SK-N-SH (cell line): ENCODE measurements around the gene KIF9. TPM values are rescaled to one million over a fixed set of nuclear protein-coding genes. Genes with fewer than 3 reads are reported as not detected.
A peak's percentile ranks its signal among the peaks of the same experiment; 100 is the strongest.

ENCODE experiments used
- CTCF ChIA-PET: fragments of 300-600, 350-600 bp; formaldehyde crosslinking; extraction: SDS; loops from one replicate; lab custom pipeline; 2021; lab: Yijun Ruan, JAX
- POLR2A ChIA-PET: fragments of 350-600 bp; sonication (Branson Sonifier 250); formaldehyde crosslinking; extraction: SDS; loops from one replicate; lab custom pipeline; 2020; ENCODE audit warnings: antibody characterized with exemption, inconsistent platforms; lab: Yijun Ruan, JAX
- DNase-seq: peaks from one replicate; pipeline ENCODE4 v3.0.0; 2012
- H2AFZ ChIP-seq: fragments of 200-600 bp; sonication (generic); 2 replicates; pipeline ENCODE4 v1.8.1; 2016; ENCODE audit warnings: antibody characterized with exemption, mild to moderate bottlenecking, low read depth
- H3F3A ChIP-seq: fragments of 200-600 bp; sonication (generic); replicated peaks from 2 replicates; pipeline ENCODE3; 2016; ENCODE audit warnings: antibody characterized with exemption, mild to moderate bottlenecking; ENCODE audit not compliant: insufficient read depth
- H3K27ac ChIP-seq, 2 experiments: fragments of 200-500 bp in 1 of 2; fragments of 200-600 bp in 1 of 2; sonication (Bioruptor generic) in 1 of 2; sonication (generic), shearing (Covaris generic) in 1 of 2; 2 replicates each; pipeline versions ENCODE4 v1.5.1 to v1.6.1; 2014 to 2016; ENCODE audit warnings: low read depth in 2 of 2, inconsistent platforms in 1 of 2, low read length in 1 of 2, mild to moderate bottlenecking in 1 of 2, mixed read lengths in 1 of 2
- H3K27me3 ChIP-seq: fragments of 200-600 bp; sonication (generic), shearing (Covaris generic); 2 replicates; pipeline ENCODE4 v1.6.1; 2016; ENCODE audit warnings: mixed run types; ENCODE audit not compliant: insufficient read depth
- H3K36me3 ChIP-seq, 2 experiments: fragments of 200-500 bp in 1 of 2; fragments of 200-600 bp in 1 of 2; sonication (Bioruptor generic) in 1 of 2; sonication (generic) in 1 of 2; replicated peaks in 1 of 2; 2 replicates each; pipeline versions ENCODE3 to v1.5.1; 2014 to 2016; ENCODE audit warnings: low read length in 1 of 2, mild to moderate bottlenecking in 1 of 2; ENCODE audit not compliant: insufficient read depth in 2 of 2, control insufficient read depth in 1 of 2
- H3K4me1 ChIP-seq, 2 experiments: fragments of 200-500 bp in 1 of 2; fragments of 200-600 bp in 1 of 2; sonication (Bioruptor generic) in 1 of 2; sonication (generic), shearing (Covaris generic) in 1 of 2; 2 replicates each; pipeline versions ENCODE4 v1.5.1 to v1.6.1; 2014 to 2016; ENCODE audit warnings: low read depth in 1 of 2, low read length in 1 of 2, mixed run types in 1 of 2; ENCODE audit not compliant: insufficient read depth in 2 of 2, control insufficient read depth in 1 of 2
- H3K4me2 ChIP-seq: fragments of 200-600 bp; sonication (generic), shearing (Covaris generic); 2 replicates; pipeline ENCODE4 v1.6.1; 2017; ENCODE audit warnings: mixed run types
- H3K4me3 ChIP-seq, 2 experiments: fragments of 200-500 bp in 1 of 2; fragments of 200-600 bp in 1 of 2; sonication (Bioruptor generic) in 1 of 2; sonication (generic), shearing (Covaris generic) in 1 of 2; 2 replicates each; pipeline versions ENCODE4 v1.5.1 to v1.8.1; 2014 to 2016; ENCODE audit warnings: low read depth in 2 of 2, inconsistent platforms in 1 of 2, low read length in 1 of 2, mild to moderate bottlenecking in 1 of 2, mixed read lengths in 1 of 2, moderate library complexity in 1 of 2
- H3K79me2 ChIP-seq: fragments of 200-600 bp; sonication (generic); 2 replicates; pipeline ENCODE4 v1.8.1; 2017; ENCODE audit warnings: mild to moderate bottlenecking; ENCODE audit not compliant: insufficient read depth
- H3K9ac ChIP-seq: fragments of 200-600 bp; sonication (generic); 2 replicates; pipeline ENCODE4 v1.6.1; 2017; ENCODE audit warnings: mixed run types
- H3K9me2 ChIP-seq: fragments of 200-600 bp; sonication (generic); 2 replicates; pipeline ENCODE4 v1.6.1; 2017; ENCODE audit warnings: mixed run types
- H3K9me3 ChIP-seq: fragments of 200-600 bp; sonication (generic); 2 replicates; pipeline ENCODE4 v1.6.1; 2017; ENCODE audit warnings: mixed run types, mild to moderate bottlenecking, moderate library complexity
- H4K20me1 ChIP-seq: fragments of 200-600 bp; sonication (generic); 2 replicates; pipeline ENCODE4 v1.6.1; 2017; ENCODE audit warnings: mild to moderate bottlenecking, mixed run types; ENCODE audit not compliant: insufficient read depth
- CHD2 ChIP-seq: fragments of 150-350 bp; IDR thresholded peaks from 2 replicates; pipeline ENCODE4 v1.6.1; 2018; ENCODE audit warnings: low read length; ENCODE audit not compliant: partially characterized antibody
- CTCF ChIP-seq: fragments of 200-600 bp; sonication (generic); IDR thresholded peaks from 2 replicates; pipeline ENCODE4 v1.6.1; 2017; ENCODE audit warnings: antibody characterized with exemption, mild to moderate bottlenecking, moderate library complexity
- ELF1 ChIP-seq: IDR thresholded peaks from 2 replicates; pipeline ENCODE4 v1.4.0; 2012
- EZH2phosphoT487 ChIP-seq: fragments of 200-600 bp; sonication (generic); IDR thresholded peaks from 2 replicates; pipeline ENCODE4 v1.6.1; 2017; ENCODE audit warnings: low read depth, mixed run types, mild to moderate bottlenecking, antibody characterized with exemption, moderate library complexity, borderline replicate concordance
- FOSL2 ChIP-seq: IDR thresholded peaks from 2 replicates; pipeline ENCODE4 v1.4.0; 2012; ENCODE audit warnings: low read depth, mild to moderate bottlenecking, moderate library complexity, borderline replicate concordance
- FOXJ3 ChIP-seq: sonication (generic); formaldehyde crosslinking; IDR thresholded peaks from 2 replicates; pipeline ENCODE4 v1.5.1; 2020; ENCODE audit warnings: mild to moderate bottlenecking, missing genetic modification reagents
- FOXM1 ChIP-seq: IDR thresholded peaks from 2 replicates; pipeline ENCODE4 v1.4.0; 2012; ENCODE audit warnings: low read depth, mild to moderate bottlenecking
- GABPA ChIP-seq: IDR thresholded peaks from 2 replicates; pipeline ENCODE4 v1.4.0; 2012; ENCODE audit warnings: low read depth, mild to moderate bottlenecking
- JUND ChIP-seq: IDR thresholded peaks from 2 replicates; pipeline ENCODE4 v1.4.0; 2012
- NFIC ChIP-seq: IDR thresholded peaks from 2 replicates; pipeline ENCODE4 v1.4.0; 2012; ENCODE audit warnings: borderline replicate concordance
- RAD21 ChIP-seq: IDR thresholded peaks from 2 replicates; pipeline ENCODE4 v1.6.1; 2012; ENCODE audit warnings: mild to moderate bottlenecking, low read length
- RCOR1 ChIP-seq: fragments of 150-350 bp; IDR thresholded peaks from 2 replicates; pipeline ENCODE4 v1.6.1; 2017; ENCODE audit warnings: antibody characterized with exemption, low read length
- RFX5 ChIP-seq: IDR thresholded peaks from 2 replicates; pipeline ENCODE4 v1.6.1; 2012; ENCODE audit warnings: mild to moderate bottlenecking, improper control_type of control experiment, low read length
- RXRA ChIP-seq: IDR thresholded peaks from 2 replicates; pipeline ENCODE4 v1.4.0; 2012; ENCODE audit warnings: low read depth, mild to moderate bottlenecking, borderline replicate concordance
- SMC3 ChIP-seq: IDR thresholded peaks from 2 replicates; pipeline ENCODE4 v1.6.1; 2012; ENCODE audit warnings: low read depth, low read length, improper control_type of control experiment
- TAF1 ChIP-seq: IDR thresholded peaks from 2 replicates; pipeline ENCODE4 v1.6.1; 2012; ENCODE audit warnings: low read depth, mild to moderate bottlenecking, low read length, moderate library complexity, borderline replicate concordance
- TEAD4 ChIP-seq: IDR thresholded peaks from 2 replicates; pipeline ENCODE4 v1.4.0; 2012; ENCODE audit warnings: mild to moderate bottlenecking, borderline replicate concordance; ENCODE audit not compliant: insufficient read depth
- YY1 ChIP-seq: IDR thresholded peaks from 2 replicates; pipeline ENCODE4 v1.4.0; 2012; ENCODE audit warnings: low read depth, mild to moderate bottlenecking
- ZBTB33 ChIP-seq: IDR thresholded peaks from 2 replicates; pipeline ENCODE4 v1.4.0; 2012; ENCODE audit warnings: low read depth, borderline replicate concordance
- WGBS: methylation state at CpG from one replicate; pipeline ENCODE4 v1.1.6; 2017; ENCODE audit warnings: low lambda C conversion rate; 5-methylcytosine and 5-hydroxymethylcytosine counted together
- polyA plus RNA-seq, 3 experiments: library from polyadenylated mRNA; depleted of rRNA; stranded (reverse); fragments of >200 nt; gene quantifications; 2 replicates each; pipeline ENCODE4 v1.2.3, GENCODE V29; 2012
- TF ChIP-seq, protein P1 (sequence below): IDR thresholded peaks from 2 replicates; pipeline ENCODE4 v1.4.0; 2012; ENCODE audit warnings: low read depth
- TF ChIP-seq, protein P2 (sequence below): IDR thresholded peaks from 2 replicates; pipeline ENCODE4; 2012
- TF ChIP-seq, protein P3 (sequence below): IDR thresholded peaks from 2 replicates; pipeline ENCODE4 v1.4.0; 2012; ENCODE audit warnings: low read depth, borderline replicate concordance
- TF ChIP-seq, protein P4 (sequence below): fragments of 150-350 bp; IDR thresholded peaks from 2 replicates; pipeline ENCODE4 v1.6.1; 2016; ENCODE audit warnings: mild to moderate bottlenecking, low read depth, low read length

KIF9 gene
- polyA plus RNA-seq, 1 of the 3 experiments (the other 2 are of a cell fraction): 31.8 TPM

GRCh38 chr3:47282424-47283192, at the start of gene KIF9, which contains the start of gene KLHL18 (continued):
- TF ChIP-seq, protein P1, sequence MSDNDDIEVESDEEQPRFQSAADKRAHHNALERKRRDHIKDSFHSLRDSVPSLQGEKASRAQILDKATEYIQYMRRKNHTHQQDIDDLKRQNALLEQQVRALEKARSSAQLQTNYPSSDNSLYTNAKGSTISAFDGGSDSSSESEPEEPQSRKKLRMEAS: peak; percentile 93
- TF ChIP-seq GABPA (peak; percentile 92), ELF1 (peak; percentile 98), FOXJ3 (CRISPR knock-in tag) (peak; percentile 85), FOSL2 (no peak), YY1 (peak; percentile 78), RFX5 (no peak), CHD2 (peak; percentile 44), RXRA (no peak; the same call in 1 of the 2 replicates), TEAD4 (no peak), RCOR1 (0 out of 2 replicates have a peak, but pooled peaks have one; percentile 11), RAD21 (no peak), EZH2phosphoT487 (no peak), JUND (no peak)
- TF ChIP-seq, protein P2, sequence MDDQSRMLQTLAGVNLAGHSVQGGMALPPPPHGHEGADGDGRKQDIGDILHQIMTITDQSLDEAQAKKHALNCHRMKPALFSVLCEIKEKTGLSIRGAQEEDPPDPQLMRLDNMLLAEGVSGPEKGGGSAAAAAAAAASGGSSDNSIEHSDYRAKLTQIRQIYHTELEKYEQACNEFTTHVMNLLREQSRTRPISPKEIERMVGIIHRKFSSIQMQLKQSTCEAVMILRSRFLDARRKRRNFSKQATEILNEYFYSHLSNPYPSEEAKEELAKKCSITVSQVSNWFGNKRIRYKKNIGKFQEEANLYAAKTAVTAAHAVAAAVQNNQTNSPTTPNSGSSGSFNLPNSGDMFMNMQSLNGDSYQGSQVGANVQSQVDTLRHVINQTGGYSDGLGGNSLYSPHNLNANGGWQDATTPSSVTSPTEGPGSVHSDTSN: 0 out of 2 replicates have a peak, but pooled peaks have one; percentile 11
- TF ChIP-seq, protein P3, sequence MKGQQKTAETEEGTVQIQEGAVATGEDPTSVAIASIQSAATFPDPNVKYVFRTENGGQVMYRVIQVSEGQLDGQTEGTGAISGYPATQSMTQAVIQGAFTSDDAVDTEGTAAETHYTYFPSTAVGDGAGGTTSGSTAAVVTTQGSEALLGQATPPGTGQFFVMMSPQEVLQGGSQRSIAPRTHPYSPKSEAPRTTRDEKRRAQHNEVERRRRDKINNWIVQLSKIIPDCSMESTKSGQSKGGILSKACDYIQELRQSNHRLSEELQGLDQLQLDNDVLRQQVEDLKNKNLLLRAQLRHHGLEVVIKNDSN: no peak

DNA sequence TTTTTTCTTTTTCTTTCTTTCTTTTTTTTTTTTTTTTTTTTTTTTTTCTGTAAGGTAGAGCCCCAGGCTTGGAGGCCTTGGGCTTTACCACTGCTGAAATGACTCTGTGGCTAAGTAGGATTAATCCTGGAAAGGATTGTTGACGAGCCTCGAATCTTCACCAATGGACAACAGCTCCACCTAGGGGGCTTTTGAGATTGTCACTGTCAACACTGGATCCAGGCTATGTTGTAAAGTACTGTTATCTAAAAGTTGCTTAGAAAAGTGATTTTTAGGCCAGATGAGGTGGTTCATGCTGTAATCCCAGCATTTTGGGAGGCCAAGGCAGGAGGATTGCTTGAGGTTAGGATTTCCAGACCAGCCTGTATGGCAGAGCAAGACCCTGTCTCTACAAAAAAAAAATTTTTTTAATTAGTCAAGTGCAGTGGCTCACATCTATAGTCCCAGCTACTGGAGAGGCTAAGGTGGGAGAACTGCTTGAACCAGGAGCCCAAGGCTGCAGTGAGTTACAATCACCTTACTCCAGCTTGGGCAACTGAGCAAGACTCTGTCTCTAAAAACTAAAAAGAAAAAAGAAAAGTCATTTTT, 41.8 kb upstream of the KIF9 start:
- Histone ChIP-seq H3K79me2 (no peaks in the 10 kb centered on the region), H3K4me1 (no peaks in the 10 kb centered on the region), H3K9ac (no peak overlapping the region), H3K9me3 (no peaks in the 10 kb centered on the region), H3K4me2 (no peak overlapping the region), H3F3A (no peaks in the 10 kb centered on the region), H4K20me1 (no peaks in the 10 kb centered on the region), H3K4me3 (no peak overlapping the region; a peak in 1 of 4 replicates), H2AFZ (no peak overlapping the region), H3K9me2 (no peaks in the 10 kb centered on the region), H3K27ac (no peak overlapping the region), H3K36me3 (peaks cover 13 to 21% of the 10 kb centered on the region in 2 experiments), H3K27me3 (no peaks in the 10 kb centered on the region)
- WGBS: 23% methylated on average over 2 of the region's 2 CpGs
- ChIA-PET POLR2A (interaction anchor here (0.6 kb wide), 1 partner anchor 18 kb away, joined by 3 read pairs; no protein-coding TSS in a partner anchor), CTCF (interaction anchor here (0.6 to 2.6 kb wide), 41 partner anchors 9 to 872 kb away, joined by 3 to 16 read pairs (median 4); partner anchors contain the start of gene SETD2)
- DNase-seq: peak; percentile 79
- TF ChIP-seq, protein P4, sequence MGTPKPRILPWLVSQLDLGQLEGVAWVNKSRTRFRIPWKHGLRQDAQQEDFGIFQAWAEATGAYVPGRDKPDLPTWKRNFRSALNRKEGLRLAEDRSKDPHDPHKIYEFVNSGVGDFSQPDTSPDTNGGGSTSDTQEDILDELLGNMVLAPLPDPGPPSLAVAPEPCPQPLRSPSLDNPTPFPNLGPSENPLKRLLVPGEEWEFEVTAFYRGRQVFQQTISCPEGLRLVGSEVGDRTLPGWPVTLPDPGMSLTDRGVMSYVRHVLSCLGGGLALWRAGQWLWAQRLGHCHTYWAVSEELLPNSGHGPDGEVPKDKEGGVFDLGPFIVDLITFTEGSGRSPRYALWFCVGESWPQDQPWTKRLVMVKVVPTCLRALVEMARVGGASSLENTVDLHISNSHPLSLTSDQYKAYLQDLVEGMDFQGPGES: no peak
- TF ChIP-seq TAF1 (no peak), FOXM1 (no peak), RXRA (no peak), ZBTB33 (no peak), FOSL2 (no peak), SMC3 (peak; percentile 54), NFIC (no peak), CTCF (peak; percentile 79)
